HEK293 (cell line): Measurements from ENCODE around the gene INPP4B.

ENCODE experiments used
- CTCF ChIA-PET: fragments of 350-600 bp; formaldehyde crosslinking; extraction: SDS; loops from one replicate; lab custom pipeline; 2021; ENCODE audit warnings: antibody characterized with exemption; lab: Yijun Ruan, JAX
- POLR2A ChIA-PET: fragments of 300-600 bp; formaldehyde crosslinking; extraction: SDS; loops from one replicate; lab custom pipeline; 2020; ENCODE audit warnings: antibody characterized with exemption, inconsistent platforms; lab: Yijun Ruan, JAX
- H3K27ac ChIP-seq: fragments of 200-500 bp; sonication (Bioruptor generic); 2 replicates; pipeline ENCODE4 v1.5.1; 2014; ENCODE audit warnings: low read depth, low read length, control low read depth, inconsistent platforms; ENCODE audit errors: extremely low read depth
- H3K36me3 ChIP-seq, 2 experiments: fragments of 200-500 bp in 1 of 2; sonication (Bioruptor generic) in 1 of 2; 1 replicate in 1 of 2; 2 replicates in 1 of 2; pipeline ENCODE4 v1.5.1; 2014 to 2017; ENCODE audit warnings: inconsistent platforms in 2 of 2, low read length in 2 of 2; ENCODE audit not compliant: control insufficient read depth in 2 of 2, insufficient read depth in 1 of 2
- H3K4me1 ChIP-seq: fragments of 200-500 bp; sonication (Bioruptor generic); 2 replicates; pipeline ENCODE4 v1.5.1; 2014; ENCODE audit warnings: mild to moderate bottlenecking, low read length, inconsistent platforms; ENCODE audit not compliant: control insufficient read depth, insufficient read depth
- H3K4me3 ChIP-seq: 2 replicates; pipeline ENCODE4 v1.5.1; 2011; ENCODE audit warnings: low read depth, mild to moderate bottlenecking, control low read depth, low read length, moderate library complexity
- H3K9me3 ChIP-seq: fragments of 200-500 bp; sonication (Bioruptor generic); 2 replicates; pipeline ENCODE4 v1.5.1; 2014; ENCODE audit warnings: low read depth, low read length, inconsistent platforms; ENCODE audit not compliant: control insufficient read depth, insufficient read depth
- OVOL3 ChIP-seq: fragments of 450-650 bp; formaldehyde crosslinking; IDR thresholded peaks from 2 replicates; pipeline ENCODE4 v1.5.1; 2016; ENCODE audit warnings: missing biosample characterization, missing genetic modification characterization
- PRDM1 ChIP-seq: fragments of 450-650 bp; formaldehyde crosslinking; IDR thresholded peaks from 2 replicates; pipeline ENCODE4; 2016; ENCODE audit warnings: missing biosample characterization, missing genetic modification characterization
- SALL2 ChIP-seq: fragments of 450-650 bp; formaldehyde crosslinking; IDR thresholded peaks from 2 replicates; pipeline ENCODE4 v1.5.0; 2017; ENCODE audit warnings: missing biosample characterization, mild to moderate bottlenecking, missing genetic modification characterization, borderline replicate concordance
- ZBTB1 ChIP-seq: fragments of 450-650 bp; formaldehyde crosslinking; IDR thresholded peaks from 2 replicates; pipeline ENCODE4 v1.5.1; 2016; ENCODE audit warnings: missing biosample characterization, missing genetic modification characterization
- ZBTB20 ChIP-seq: fragments of 450-650 bp; formaldehyde crosslinking; IDR thresholded peaks from 2 replicates; pipeline ENCODE4 v1.5.1; 2016; ENCODE audit warnings: missing biosample characterization, missing genetic modification characterization
- ZNF10 ChIP-seq: fragments of 450-650 bp; formaldehyde crosslinking; IDR thresholded peaks from 2 replicates; pipeline ENCODE4 v1.5.1; 2017; ENCODE audit warnings: missing biosample characterization, missing genetic modification characterization
- ZNF132 ChIP-seq: fragments of 450-650 bp; formaldehyde crosslinking; IDR thresholded peaks from 2 replicates; pipeline ENCODE4 v1.5.1; 2017; ENCODE audit warnings: missing biosample characterization, missing genetic modification characterization, borderline replicate concordance
- ZNF239 ChIP-seq: fragments of 450-650 bp; formaldehyde crosslinking; IDR thresholded peaks from 2 replicates; pipeline ENCODE4 v1.5.1; 2016; ENCODE audit warnings: missing biosample characterization, missing genetic modification characterization
- ZNF248 ChIP-seq: fragments of 450-650 bp; formaldehyde crosslinking; IDR thresholded peaks from 2 replicates; pipeline ENCODE4 v1.5.1; 2017; ENCODE audit warnings: missing biosample characterization, missing genetic modification characterization
- ZNF366 ChIP-seq: fragments of 450-650 bp; formaldehyde crosslinking; conservative IDR thresholded peaks from 2 replicates; pipeline ENCODE4 v1.5.1; 2016; ENCODE audit warnings: missing biosample characterization, missing genetic modification characterization
- ZNF514 ChIP-seq: fragments of 450-650 bp; formaldehyde crosslinking; IDR thresholded peaks from 2 replicates; pipeline ENCODE4 v1.5.1; 2016; ENCODE audit warnings: missing biosample characterization, missing genetic modification characterization
- ZNF544 ChIP-seq: fragments of 450-650 bp; formaldehyde crosslinking; IDR thresholded peaks from 2 replicates; pipeline ENCODE4 v1.5.0; 2017; ENCODE audit warnings: missing biosample characterization, missing genetic modification characterization
- ZNF621 ChIP-seq: fragments of 450-650 bp; formaldehyde crosslinking; IDR thresholded peaks from 2 replicates; pipeline ENCODE4 v1.5.1; 2017; ENCODE audit warnings: missing biosample characterization, missing genetic modification characterization
- ZNF777 ChIP-seq: fragments of 450-650 bp; formaldehyde crosslinking; IDR thresholded peaks from 2 replicates; pipeline ENCODE4 v1.5.1; 2017; ENCODE audit warnings: missing biosample characterization, missing genetic modification characterization, borderline replicate concordance
- ZXDB ChIP-seq: fragments of 450-650 bp; formaldehyde crosslinking; IDR thresholded peaks from 2 replicates; pipeline ENCODE4 v1.5.1; 2016; ENCODE audit warnings: missing biosample characterization, missing genetic modification characterization
- TF ChIP-seq, protein P1 (sequence below): fragments of 450-650 bp; formaldehyde crosslinking; IDR thresholded peaks from 2 replicates; pipeline ENCODE4 v1.5.1; 2016; ENCODE audit warnings: missing biosample characterization, missing genetic modification characterization
- TF ChIP-seq, protein P2 (sequence below): fragments of 450-650 bp; formaldehyde crosslinking; IDR thresholded peaks from 2 replicates; pipeline ENCODE4 v1.5.1; 2016; ENCODE audit warnings: missing biosample characterization, missing genetic modification characterization
- TF ChIP-seq, protein P3 (sequence below): fragments of 450-650 bp; formaldehyde crosslinking; IDR thresholded peaks from 2 replicates; pipeline ENCODE4; 2016; ENCODE audit warnings: missing biosample characterization, missing genetic modification characterization
- TF ChIP-seq, protein P4 (sequence below): fragments of 450-650 bp; formaldehyde crosslinking; IDR thresholded peaks from 2 replicates; pipeline ENCODE4 v1.5.1; 2016; ENCODE audit warnings: missing biosample characterization, missing genetic modification characterization
- TF ChIP-seq, protein P5 (sequence below): fragments of 450-650 bp; formaldehyde crosslinking; IDR thresholded peaks from 2 replicates; pipeline ENCODE4 v1.5.1; 2016; ENCODE audit warnings: missing biosample characterization, missing genetic modification characterization, borderline replicate concordance

The INPP4B gene

DNA sequence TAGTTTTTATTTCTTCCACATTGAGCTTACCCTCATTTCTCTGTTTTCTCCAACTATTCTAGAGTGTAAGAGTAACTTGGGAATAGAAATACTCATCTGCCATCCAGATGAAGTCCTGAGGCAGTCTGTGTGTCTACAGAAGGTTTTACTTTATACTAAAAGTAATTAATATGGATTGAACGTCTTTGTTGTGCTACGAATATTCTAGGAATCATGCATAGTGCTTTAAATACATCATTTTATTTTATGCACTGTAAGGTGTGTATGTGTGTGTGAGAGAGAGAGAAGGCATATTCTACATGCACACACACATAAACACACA, 305.7 kb downstream of the INPP4B start:
- no peaks in the 10 kb centered on the region for H3K9me3 ChIP-seq
- TF ChIP-seq, protein P1, sequence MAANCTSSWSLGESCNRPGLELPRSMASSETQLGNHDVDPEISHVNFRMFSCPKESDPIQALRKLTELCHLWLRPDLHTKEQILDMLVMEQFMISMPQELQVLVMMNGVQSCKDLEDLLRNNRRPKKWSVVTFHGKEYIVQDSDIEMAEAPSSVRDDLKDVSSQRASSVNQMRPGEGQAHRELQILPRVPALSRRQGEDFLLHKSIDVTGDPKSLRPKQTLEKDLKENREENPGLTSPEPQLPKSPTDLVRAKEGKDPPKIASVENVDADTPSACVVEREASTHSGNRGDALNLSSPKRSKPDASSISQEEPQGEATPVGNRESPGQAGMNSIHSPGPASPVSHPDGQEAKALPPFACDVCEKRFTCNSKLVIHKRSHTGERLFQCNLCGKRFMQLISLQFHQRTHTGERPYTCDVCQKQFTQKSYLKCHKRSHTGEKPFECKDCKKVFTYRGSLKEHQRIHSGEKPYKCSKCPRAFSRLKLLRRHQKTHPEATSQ = no peak
- TF ChIP-seq, protein P2, sequence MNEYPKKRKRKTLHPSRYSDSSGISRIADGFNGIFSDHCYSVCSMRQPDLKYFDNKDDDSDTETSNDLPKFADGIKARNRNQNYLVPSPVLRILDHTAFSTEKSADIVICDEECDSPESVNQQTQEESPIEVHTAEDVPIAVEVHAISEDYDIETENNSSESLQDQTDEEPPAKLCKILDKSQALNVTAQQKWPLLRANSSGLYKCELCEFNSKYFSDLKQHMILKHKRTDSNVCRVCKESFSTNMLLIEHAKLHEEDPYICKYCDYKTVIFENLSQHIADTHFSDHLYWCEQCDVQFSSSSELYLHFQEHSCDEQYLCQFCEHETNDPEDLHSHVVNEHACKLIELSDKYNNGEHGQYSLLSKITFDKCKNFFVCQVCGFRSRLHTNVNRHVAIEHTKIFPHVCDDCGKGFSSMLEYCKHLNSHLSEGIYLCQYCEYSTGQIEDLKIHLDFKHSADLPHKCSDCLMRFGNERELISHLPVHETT (tag by site-specific recombination) = no peak
- TF ChIP-seq, protein P3, sequence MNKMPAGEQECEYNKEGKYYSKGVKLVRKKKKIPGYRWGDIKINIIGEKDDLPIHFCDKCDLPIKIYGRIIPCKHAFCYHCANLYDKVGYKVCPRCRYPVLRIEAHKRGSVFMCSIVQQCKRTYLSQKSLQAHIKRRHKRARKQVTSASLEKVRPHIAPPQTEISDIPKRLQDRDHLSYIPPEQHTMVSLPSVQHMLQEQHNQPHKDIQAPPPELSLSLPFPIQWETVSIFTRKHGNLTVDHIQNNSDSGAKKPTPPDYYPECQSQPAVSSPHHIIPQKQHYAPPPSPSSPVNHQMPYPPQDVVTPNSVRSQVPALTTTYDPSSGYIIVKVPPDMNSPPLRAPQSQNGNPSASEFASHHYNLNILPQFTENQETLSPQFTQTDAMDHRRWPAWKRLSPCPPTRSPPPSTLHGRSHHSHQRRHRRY (tag by site-specific recombination) = no peak
- TF ChIP-seq ZNF239 (tag by site-specific recombination) (no peak), ZBTB20 (tag by site-specific recombination) (no peak), ZNF621 (tag by site-specific recombination) (no peak), ZNF10 (tag by site-specific recombination) (no peak), ZNF366 (no peak), ZXDB (no peak), ZNF248 (tag by site-specific recombination) (no peak), ZNF777 (tag by site-specific recombination) (no peak), ZNF514 (tag by site-specific recombination) (no peak), ZNF132 (tag by site-specific recombination) (no peak), PRDM1 (tag by site-specific recombination) (no peak), OVOL3 (tag by site-specific recombination) (no peak), ZBTB1 (tag by site-specific recombination) (no peak), SALL2 (tag by site-specific recombination) (no peak), ZNF544 (tag by site-specific recombination) (no peak)
- TF ChIP-seq, protein P4, sequence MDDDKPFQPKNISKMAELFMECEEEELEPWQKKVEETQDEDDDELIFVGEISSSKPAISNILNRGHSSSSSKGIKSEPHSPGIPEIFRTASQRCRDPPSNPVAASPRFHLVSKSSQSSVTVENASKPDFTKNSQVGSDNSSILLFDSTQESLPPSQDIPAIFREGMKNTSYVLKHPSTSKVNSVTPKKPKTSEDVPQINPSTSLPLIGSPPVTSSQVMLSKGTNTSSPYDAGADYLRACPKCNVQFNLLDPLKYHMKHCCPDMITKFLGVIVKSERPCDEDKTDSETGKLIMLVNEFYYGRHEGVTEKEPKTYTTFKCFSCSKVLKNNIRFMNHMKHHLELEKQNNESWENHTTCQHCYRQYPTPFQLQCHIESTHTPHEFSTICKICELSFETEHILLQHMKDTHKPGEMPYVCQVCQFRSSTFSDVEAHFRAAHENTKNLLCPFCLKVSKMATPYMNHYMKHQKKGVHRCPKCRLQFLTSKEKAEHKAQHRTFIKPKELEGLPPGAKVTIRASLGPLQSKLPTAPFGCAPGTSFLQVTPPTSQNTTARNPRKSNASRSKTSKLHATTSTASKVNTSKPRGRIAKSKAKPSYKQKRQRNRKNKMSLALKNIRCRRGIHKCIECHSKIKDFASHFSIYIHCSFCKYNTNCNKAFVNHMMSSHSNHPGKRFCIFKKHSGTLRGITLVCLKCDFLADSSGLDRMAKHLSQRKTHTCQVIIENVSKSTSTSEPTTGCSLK (tag by site-specific recombination) = no peak
- TF ChIP-seq, protein P5, sequence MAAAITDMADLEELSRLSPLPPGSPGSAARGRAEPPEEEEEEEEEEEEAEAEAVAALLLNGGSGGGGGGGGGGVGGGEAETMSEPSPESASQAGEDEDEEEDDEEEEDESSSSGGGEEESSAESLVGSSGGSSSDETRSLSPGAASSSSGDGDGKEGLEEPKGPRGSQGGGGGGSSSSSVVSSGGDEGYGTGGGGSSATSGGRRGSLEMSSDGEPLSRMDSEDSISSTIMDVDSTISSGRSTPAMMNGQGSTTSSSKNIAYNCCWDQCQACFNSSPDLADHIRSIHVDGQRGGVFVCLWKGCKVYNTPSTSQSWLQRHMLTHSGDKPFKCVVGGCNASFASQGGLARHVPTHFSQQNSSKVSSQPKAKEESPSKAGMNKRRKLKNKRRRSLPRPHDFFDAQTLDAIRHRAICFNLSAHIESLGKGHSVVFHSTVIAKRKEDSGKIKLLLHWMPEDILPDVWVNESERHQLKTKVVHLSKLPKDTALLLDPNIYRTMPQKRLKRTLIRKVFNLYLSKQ (tag by site-specific recombination) = no peak
- CTCF ChIA-PET = no interaction called here
- H3K36me3 ChIP-seq = no peaks in the 10 kb centered on the region
- POLR2A ChIA-PET = no interaction called here
- H3K4me3 ChIP-seq = no peak overlapping the region
- H3K27ac ChIP-seq = no peak overlapping the region
- H3K4me1 ChIP-seq = no peaks in the 10 kb centered on the region
